ENCODE data around the gene ECT2.
"Not testable (repeated sequence)": the region's sequence is repeated elsewhere in the genome, so short reads cannot be mapped to it uniquely, and the experiment has no call there.

Gene ECT2

GRCh38 chr3:172866726-172867350 lies 116.3 kb downstream of the ECT2 start:
- not testable (repeated sequence) for DNase-seq

GRCh38 chr3:172868582-172869200 lies 118.2 kb downstream of the ECT2 start:
- no peak for DNase-seq

- no peak for DNase-seq
Observed at GRCh38 chr3:172869368-172869771, 118.8 kb downstream of the ECT2 start.

GRCh38 chr3:172869784-172870518 lies 119.4 kb downstream of the ECT2 start:
- no peak for DNase-seq

Data from GOT3 (cell line).